NCI-H774 (cell line): Measurements from ENCODE around the gene TMEM185A.
"Not testable (repeated sequence)": the region's sequence is repeated elsewhere in the genome, so short reads cannot be mapped to it uniquely, and the experiment has no call there.

Source experiments
- DNase-seq: peaks from one replicate; lab custom pipeline; 2025; lab: John Stamatoyannopoulos, UW

The TMEM185A gene

GRCh38 chrX:149631234-149632165 lies at the start of gene TMEM185A:
TSS of gene TMEM185A (minus strand) at chrX:149631792. CDS start at chrX:149631580, 212 bp downstream.
- DNase-seq: peak; percentile 37

- DNase-seq: no peak
These were observed 49.6 kb upstream of the TMEM185A start for GRCh38 chrX:149681182-149681581.

GRCh38 chrX:149679164-149679678 lies 47.6 kb upstream of the TMEM185A start:
- not testable (repeated sequence) for DNase-seq

GRCh38 chrX:149675554-149675953 lies 44.0 kb upstream of the TMEM185A start:
- not testable (repeated sequence) for DNase-seq

- not testable (repeated sequence) for DNase-seq
These were observed 43.5 kb upstream of the TMEM185A start for GRCh38 chrX:149675088-149675487.

GRCh38 chrX:149660613-149661012 lies 29.0 kb upstream of the TMEM185A start:
- DNase-seq: not testable (repeated sequence)

- DNase-seq: not testable (repeated sequence)
These were observed 24.8 kb upstream of the TMEM185A start for GRCh38 chrX:149656260-149656884.

- no peak for DNase-seq
These were observed 20.8 kb upstream of the TMEM185A start for GRCh38 chrX:149652232-149652981.

- DNase-seq: no peak
These were observed 18.6 kb upstream of the TMEM185A start for GRCh38 chrX:149650162-149650561.

- no peak for DNase-seq
These were observed 17.3 kb upstream of the TMEM185A start for GRCh38 chrX:149648932-149649331.

- no peak for DNase-seq
These were observed 15.9 kb upstream of the TMEM185A start for GRCh38 chrX:149647505-149647904.

GRCh38 chrX:149643496-149643895 lies 11.9 kb upstream of the TMEM185A start:
- DNase-seq: no peak

- no peak for DNase-seq
These were observed 10.2 kb upstream of the TMEM185A start for GRCh38 chrX:149641835-149642234.

- DNase-seq: no peak
These were observed 9.8 kb upstream of the TMEM185A start for GRCh38 chrX:149641432-149641831.

GRCh38 chrX:149639568-149639967 lies 8.0 kb upstream of the TMEM185A start:
- DNase-seq: no peak

- DNase-seq: no peak
These were observed 7.3 kb upstream of the TMEM185A start for GRCh38 chrX:149638860-149639259.

- no peak for DNase-seq
These were observed 1.9 kb upstream of the TMEM185A start for GRCh38 chrX:149633511-149633910.

- no peak for DNase-seq
These were observed 835 bp downstream of the TMEM185A start for GRCh38 chrX:149630681-149631233.

GRCh38 chrX:149629730-149630387 lies 1.7 kb downstream of the TMEM185A start:
- DNase-seq: no peak

GRCh38 chrX:149628768-149629167 lies 2.8 kb downstream of the TMEM185A start:
- DNase-seq: no peak

GRCh38 chrX:149628280-149628679 lies 3.3 kb downstream of the TMEM185A start:
- DNase-seq: no peak
